Measurements from ENCODE around the gene CABP4.
"Not testable (repeated sequence)": the region's sequence is repeated elsewhere in the genome, so short reads cannot be mapped to it uniquely, and the experiment has no call there.

CABP4 gene

DNA sequence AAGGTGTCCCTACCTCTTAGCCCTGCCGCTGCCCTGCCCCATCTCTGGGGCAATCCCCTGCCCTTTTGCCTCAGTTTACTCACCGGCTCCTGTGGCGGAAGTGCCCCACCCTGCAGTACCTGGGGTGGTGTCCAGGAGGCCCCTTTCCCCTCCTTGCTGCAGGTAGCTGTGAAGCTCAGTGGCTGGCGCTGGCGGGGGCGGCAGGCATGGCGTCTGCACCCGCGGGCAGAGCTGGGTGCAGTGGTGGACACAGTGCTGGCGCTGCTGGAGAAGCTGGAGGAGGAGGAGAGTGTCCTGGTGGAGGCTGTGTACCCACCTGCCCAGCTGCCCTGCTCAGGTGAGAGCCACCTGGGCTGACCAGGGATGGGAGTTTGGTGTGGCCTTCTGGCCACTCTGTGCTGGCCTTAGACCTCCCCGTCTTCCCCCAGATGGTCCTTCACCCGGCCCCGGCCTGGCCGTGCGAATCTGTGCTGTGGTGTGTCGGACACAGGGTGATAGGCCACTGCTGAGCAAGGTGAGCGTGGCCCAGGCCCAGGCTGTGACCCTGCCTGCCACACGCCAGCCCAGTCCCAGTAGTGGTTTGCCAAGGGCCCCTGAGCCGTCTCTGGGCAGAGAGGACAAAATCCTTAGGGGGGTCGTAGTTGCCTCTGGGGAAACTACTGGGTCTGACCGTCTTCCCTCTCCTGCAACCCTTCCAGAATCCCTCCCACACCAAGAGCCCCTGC, 35.7 kb upstream of the CABP4 start:
- DNase-seq (ENCODE audit: low spot score), result no peak

DNA sequence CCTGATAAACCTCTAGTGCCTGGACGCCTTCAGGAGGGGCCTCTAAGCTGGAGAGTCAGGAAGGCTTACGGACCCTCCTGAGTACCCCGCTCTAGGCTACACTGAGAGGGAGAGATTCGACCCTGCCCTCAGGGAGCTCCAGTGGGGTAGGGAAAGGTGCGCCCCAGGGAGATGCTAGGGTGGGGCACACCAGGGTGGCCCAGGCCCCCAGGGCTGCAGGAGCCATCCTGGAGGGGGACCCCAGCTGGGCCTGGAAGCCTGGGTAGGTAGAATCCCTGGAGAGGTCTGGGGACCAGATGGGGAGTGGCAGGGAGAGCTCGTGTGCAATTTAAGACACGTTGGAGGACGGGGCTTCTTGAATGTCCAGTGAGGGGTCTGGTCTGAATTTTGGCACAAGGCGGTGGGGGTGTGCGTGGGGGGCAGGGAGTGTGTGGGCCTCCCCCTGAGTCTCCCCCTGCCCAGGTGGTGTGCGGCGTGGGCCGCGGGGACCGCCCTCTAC, 35.0 kb upstream of the CABP4 start:
- no peak for DNase-seq (ENCODE audit: low spot score)

DNA sequence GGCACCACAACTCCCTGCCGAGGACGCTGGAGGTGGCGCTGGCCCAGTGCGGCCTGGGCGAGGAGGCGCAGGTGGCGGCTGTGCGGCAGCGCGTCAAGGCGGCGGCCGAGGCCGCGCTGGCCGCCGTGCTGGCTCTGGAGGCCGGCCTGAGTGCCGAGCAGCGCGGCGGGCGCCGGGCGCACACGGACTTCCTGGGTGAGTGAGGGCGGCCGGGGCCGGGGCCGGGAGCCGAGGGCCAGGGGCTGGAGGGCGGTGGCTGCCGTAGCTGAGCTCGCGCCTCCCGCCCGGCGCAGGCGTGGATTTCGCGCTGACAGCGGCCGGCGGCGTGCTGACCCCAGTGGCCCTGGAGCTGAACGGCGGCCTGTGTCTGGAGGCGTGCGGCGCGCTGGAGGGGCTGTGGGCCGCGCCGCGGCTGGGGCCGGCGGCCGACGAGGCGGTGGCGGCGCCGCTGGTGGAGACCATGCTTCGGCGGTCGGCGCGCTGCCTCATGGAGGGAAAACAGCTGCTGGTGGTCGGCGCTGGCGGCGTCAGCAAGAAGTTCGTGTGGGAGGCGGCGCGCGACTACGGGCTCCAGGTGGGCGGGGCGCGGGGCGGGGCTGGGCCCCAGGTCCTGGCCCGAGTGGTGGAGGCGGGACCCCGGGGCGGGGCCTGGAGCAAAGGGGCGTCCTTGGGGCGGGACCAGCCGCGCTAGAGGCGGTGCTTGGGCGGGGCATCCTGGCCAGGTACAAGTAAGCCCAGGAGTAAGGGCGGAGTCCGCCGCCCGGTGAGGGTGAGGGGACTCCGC, 34.3 kb upstream of the CABP4 start:
- peak; percentile 99 for DNase-seq (ENCODE audit: low spot score)

DNA sequence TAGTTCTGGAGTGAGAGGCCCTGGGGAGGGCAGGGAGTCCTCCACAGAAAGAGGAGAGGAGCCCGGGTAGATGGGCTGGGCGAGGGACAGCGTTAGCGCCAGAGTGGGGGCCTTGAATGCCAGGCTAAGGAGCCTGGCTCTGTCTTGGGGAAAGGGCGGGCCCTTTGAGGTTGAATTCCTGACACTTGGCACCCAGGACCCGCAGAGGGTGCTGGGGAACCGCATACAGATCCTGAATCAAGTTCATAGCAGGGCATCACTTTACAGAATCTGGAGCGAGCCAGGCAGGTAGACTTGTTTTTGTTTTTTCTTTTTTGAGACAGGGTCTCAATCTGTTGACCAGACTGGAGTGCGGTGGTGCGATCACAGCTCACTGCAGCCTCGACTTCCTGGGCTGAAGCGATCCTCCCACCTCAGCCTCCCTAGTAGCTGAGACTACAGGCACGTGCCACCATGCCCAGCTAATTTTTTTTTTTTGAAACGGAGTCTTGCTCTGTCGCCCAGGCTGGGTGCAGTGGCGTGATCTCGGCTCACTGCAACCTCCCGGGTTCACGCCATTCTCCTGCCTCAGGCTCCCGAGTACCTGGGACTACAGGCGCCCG, 33.6 kb upstream of the CABP4 start:
- DNase-seq (ENCODE audit: low spot score), result no peak

DNA sequence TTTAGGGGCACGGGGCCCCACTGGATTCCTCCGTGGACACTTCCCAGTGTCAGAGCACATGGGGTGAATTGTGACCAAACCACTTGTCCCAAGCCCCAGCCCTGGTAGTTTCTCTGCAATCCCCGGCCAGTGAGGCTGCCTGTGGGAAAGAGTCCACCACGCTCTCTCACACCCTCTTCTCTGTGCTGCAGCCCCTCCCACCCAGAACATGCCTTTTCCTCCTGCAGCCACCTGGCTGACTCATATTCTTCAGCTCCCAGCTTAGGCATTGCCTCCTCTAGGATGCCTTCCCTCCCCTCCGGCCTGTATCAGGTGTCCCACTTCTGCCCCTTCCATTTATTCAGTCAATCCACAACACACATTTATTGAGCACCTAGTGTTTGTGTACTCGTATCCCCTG, 32.3 kb upstream of the CABP4 start:
- no peak for DNase-seq (ENCODE audit: low spot score)

GRCh38 chr11:67423466-67423865, 31.7 kb upstream of the CABP4 start:
- no peak for DNase-seq (ENCODE audit: low spot score)

GRCh38 chr11:67423891-67424613, 31.1 kb upstream of the CABP4 start:
- DNase-seq (ENCODE audit: low spot score), result no peak

- not testable (repeated sequence) for DNase-seq (ENCODE audit: low spot score)
Observed at GRCh38 chr11:67427364-67427859, 27.7 kb upstream of the CABP4 start.

DNA sequence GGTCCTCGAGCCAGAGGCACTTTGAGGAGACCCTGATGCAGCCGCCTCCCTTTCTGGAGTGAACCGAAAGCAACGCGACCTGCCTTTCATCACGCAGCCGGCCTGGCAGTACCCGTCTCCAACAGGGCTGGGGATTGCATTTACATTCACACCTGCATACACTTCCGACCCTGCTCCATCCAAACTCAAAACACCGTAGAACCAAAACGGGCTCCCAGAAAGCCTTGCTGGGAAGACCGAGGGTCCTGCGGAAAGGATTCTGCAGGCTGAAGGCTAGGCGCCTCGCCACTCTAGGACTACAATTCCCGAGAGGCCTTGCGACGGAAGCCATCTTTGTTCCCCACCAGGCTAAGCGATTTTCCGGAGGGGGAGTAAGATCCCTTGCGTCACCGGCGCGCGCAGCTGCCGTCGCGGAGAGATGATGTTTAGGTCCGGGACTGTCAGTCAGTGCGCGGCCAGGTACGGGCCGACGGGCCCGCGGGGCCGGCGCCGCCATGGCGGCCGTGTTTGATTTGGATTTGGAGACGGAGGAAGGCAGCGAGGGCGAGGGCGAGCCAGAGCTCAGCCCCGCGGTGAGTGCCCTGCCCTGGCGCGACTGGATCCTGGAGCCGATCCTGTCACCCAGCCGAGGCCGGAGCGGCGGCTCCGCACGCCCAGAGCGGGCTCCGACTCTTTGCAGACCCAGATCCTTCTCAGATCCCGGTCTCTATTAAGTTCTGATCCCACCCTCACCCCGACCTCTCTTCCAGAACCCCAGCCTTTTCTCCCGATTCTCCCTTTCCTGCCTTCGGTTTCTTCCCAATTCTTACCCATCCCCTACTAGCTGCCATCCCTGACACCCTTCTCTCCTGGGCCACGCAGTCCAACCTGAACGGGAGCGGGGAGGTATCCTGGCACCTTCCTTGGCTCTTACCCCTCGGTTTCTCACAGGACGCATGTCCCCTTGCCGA, 26.8 kb upstream of the CABP4 start, which contains the start of gene RPS6KB2:
RPS6KB2 (plus strand) TSS at position 443 of the 950 bp plus-strand sequence; CDS start at position 495, 52 bp downstream.
- peak; percentile 100 for DNase-seq (ENCODE audit: low spot score)

GRCh38 chr11:67429038-67429668, 26.0 kb upstream of the CABP4 start:
- DNase-seq (ENCODE audit: low spot score), result no peak

GRCh38 chr11:67429722-67430121, 25.4 kb upstream of the CABP4 start:
- no peak for DNase-seq (ENCODE audit: low spot score)

DNA sequence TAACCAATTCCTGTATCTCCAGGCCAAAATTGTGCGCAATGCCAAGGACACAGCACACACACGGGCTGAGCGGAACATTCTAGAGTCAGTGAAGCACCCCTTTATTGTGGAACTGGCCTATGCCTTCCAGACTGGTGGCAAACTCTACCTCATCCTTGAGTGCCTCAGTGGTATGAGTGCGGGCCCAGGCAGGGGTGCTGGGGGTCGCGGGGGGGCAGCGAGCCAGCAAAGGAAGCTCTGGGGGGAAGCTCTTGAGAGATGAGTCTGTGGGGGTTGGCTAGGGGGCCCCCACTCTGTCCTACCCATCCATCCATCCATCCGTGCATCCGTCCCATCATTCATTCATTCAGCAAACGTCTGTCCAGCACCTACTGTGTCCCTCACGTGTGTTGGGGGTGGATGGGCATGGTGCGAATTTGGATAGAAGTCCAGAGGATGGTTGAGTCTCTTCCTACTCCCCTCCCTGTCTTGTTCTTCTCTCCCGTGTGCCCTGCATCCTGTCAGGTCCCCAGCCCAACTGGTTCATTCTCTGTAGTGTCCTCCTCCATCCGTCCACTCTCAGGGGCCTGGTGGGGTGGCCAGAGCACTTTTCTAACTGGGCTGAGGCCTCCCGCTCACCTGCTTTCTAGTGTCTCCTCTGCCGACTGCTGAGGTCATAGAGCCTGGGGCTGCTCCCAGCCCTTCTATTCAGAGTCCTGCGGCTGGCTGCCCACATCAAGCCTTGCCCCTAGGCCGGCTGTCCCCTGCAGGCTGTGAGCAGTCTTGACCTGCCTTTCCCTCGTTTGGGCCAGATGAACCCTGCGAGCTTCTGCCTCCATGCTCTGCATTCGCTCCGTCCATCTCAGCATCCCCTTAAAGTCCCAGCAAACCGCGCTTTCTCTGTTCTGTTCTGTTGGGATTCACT, 23.6 kb upstream of the CABP4 start:
- no peak for DNase-seq (ENCODE audit: low spot score)

GRCh38 chr11:67432655-67433349, 22.4 kb upstream of the CABP4 start:
- DNase-seq (ENCODE audit: low spot score), result no peak

GRCh38 chr11:67433536-67434394, 21.4 kb upstream of the CABP4 start:
- DNase-seq (ENCODE audit: low spot score), result no peak

- DNase-seq (ENCODE audit: low spot score), result no peak
Observed at GRCh38 chr11:67434395-67434881, 20.7 kb upstream of the CABP4 start.

GRCh38 chr11:67435031-67435726, 20.0 kb upstream of the CABP4 start:
- no peak for DNase-seq (ENCODE audit: low spot score)

All from iPS-NIHi11 (cell line).